Measurements from ENCODE around the gene CCL14.

Gene CCL14

GRCh38 chr17:35986643-35987042, at the start of gene CCL14:
CCL14 (minus strand) TSS chr17:35986729; CDS start chr17:35986649, 80 bp downstream.
- TF ChIP-seq GATA2 (IDR thresholded peaks at IDR 0.05; ENCODE audit: low read depth, low read length) (no peak), GATA3 (IDR thresholded peaks at IDR 0.05; ENCODE audit: low read depth, low read length) (no peak)

DNA sequence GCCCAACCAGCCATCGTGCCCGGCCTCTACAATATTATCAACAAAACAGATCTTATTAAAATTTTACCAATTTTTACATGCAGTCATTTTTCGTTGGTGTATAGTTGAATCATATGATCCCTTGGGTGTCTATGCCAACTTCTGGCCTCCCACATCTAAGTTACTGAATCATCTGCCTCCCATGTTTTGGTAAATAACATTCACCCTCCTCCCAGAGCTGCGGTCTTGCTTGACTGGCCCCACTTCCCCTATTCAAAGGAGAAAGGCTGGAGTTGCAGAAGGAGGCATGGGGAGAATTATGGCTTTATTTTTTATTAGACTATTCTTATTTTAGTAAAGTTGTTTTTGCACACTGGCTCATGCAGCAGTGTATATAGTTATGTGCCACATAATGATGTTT, 49.7 kb upstream of the CCL14 start:
- TF ChIP-seq GATA3 (IDR thresholded peaks at IDR 0.05; ENCODE audit: low read depth, low read length): no peak
- no peak for TF ChIP-seq GATA2 (IDR thresholded peaks at IDR 0.05; ENCODE audit: low read depth, low read length)

DNA sequence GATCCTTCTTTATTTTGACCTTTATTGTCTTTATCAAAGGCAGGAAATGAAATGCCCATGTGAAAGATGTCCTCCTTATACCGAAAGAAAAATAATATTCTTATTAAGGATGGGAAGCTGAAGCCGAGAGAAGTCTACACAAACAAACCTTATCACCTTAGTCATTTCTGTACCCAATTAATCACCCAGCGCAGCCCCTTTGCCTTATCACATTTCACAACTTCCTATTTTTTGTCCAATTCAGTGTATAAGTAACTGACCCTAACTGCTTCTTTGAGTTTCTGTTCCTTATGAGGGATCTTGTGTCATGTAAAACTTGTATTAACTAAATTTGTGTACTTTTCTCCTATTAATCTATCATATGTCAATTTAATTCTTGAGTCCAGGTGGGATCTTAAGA, 47.6 kb upstream of the CCL14 start:
- TF ChIP-seq GATA2 (IDR thresholded peaks at IDR 0.05; ENCODE audit: low read depth, low read length): no peak
- TF ChIP-seq GATA3 (IDR thresholded peaks at IDR 0.05; ENCODE audit: low read depth, low read length): no peak

DNA sequence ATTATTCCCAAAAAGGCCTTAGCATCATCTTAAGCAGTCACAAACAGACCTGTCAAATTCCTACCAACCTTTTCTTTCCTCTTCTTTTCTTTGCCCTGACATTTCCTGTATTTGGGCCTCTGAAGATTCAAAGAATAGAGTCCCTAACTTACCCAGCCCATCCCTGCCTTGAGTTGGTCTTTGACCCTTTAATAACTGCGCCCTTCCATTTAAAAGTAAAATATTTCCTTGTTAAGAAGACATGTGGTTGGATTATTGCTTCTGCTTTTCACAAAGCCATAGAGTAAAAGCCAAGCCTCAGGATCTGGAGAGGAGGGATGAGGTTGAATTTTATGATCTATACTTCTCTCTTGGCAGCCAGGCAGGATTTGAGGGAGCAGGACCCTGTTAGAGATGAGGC, 44.4 kb upstream of the CCL14 start:
- TF ChIP-seq GATA2 (IDR thresholded peaks at IDR 0.05; ENCODE audit: low read depth, low read length) (no peak), GATA3 (IDR thresholded peaks at IDR 0.05; ENCODE audit: low read depth, low read length) (no peak)

- no peak for TF ChIP-seq GATA2 (IDR thresholded peaks at IDR 0.05; ENCODE audit: low read depth, low read length)
- no peak for TF ChIP-seq GATA3 (IDR thresholded peaks at IDR 0.05; ENCODE audit: low read depth, low read length)
These were observed 41.2 kb upstream of the CCL14 start for GRCh38 chr17:36027761-36028160.

- TF ChIP-seq GATA2 (IDR thresholded peaks at IDR 0.05; ENCODE audit: low read depth, low read length): no peak
- no peak for TF ChIP-seq GATA3 (IDR thresholded peaks at IDR 0.05; ENCODE audit: low read depth, low read length)
These were observed 37.8 kb upstream of the CCL14 start for GRCh38 chr17:36024106-36024869.

DNA sequence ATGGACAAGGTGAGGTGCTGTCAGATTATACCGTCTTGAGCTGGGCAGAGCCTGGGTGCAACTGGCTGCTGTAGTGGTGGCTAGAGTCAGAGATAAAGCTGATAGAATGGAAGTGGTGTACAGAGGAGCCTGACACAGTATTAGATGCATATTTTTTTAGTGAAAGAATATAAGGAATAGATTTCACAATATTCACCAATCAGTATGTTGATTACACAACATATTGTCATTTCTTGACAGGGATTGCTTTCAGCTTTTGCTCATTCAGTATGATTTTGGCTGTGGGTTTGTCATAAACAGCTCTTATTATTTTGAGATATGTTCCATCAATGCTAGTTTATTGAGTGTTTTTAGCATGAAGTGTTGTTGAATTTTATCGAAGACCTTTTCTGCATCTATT, 32.9 kb upstream of the CCL14 start:
- no peak for TF ChIP-seq GATA2 (IDR thresholded peaks at IDR 0.05; ENCODE audit: low read depth, low read length)
- no peak for TF ChIP-seq GATA3 (IDR thresholded peaks at IDR 0.05; ENCODE audit: low read depth, low read length)

DNA sequence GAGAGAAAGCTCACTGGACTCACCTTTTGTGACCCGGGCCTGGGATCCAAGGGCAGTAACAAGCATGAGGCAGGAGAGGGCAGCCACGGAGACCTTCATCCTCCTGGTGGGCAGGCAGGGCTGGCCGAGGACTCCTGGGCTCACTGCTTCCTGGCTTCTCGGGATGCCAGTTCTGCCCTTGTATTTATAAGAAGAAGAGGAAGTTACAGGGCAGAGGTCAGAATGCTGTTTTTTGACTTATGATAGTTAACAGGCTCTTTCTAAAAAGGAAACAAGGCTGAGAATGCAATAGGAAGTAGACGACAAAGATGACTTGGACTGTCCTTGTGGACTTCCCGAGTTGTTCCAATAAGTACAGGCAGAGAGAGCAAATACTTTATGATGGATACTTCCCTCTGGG, 31.3 kb upstream of the CCL14 start, which contains the start of gene CCL23:
Gene CCL23, minus strand, starts transcription at position 174 of the 400 bp plus-strand sequence. Its CDS starts 75 bp downstream, at position 99.
- no peak for TF ChIP-seq GATA2 (IDR thresholded peaks at IDR 0.05; ENCODE audit: low read depth, low read length)
- no peak for TF ChIP-seq GATA3 (IDR thresholded peaks at IDR 0.05; ENCODE audit: low read depth, low read length)

DNA sequence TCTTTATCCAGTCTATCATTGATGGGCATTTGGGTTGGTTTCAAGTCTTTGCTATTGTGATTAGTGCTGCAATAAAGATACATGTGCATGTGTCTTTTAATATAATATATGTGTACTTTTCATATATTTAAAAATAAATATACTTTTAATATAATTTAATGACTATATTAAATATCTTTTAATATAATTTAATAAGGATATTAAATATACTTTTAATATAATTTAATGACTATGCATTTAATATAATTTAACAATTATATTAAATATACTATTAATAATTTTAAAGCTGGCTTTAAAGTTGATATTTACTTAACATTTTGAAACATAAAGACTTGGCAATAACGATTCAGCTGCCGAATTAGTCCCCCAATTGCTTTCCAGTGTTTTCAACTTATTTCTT, 30.0 kb upstream of the CCL14 start:
- no peak for TF ChIP-seq GATA2 (IDR thresholded peaks at IDR 0.05; ENCODE audit: low read depth, low read length)
- TF ChIP-seq GATA3 (IDR thresholded peaks at IDR 0.05; ENCODE audit: low read depth, low read length): no peak

DNA sequence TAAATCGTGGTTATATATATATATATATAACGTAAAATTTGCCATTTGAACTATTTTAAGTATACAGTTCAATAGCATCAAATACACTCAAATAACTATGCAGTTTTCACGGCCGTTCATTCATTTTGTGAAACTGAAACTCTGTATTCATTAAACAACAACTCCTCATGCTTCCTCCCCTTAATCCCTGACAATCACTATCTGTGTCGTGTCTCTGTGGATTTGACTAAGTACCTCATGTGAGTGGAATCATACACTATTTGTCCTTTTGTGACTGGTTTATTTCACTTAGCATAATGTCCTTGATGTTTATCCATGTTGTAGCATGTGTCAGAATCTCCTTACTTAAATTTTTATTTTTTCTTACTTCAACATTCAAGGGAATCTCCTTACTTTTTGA, 28.4 kb upstream of the CCL14 start:
- TF ChIP-seq GATA3 (IDR thresholded peaks at IDR 0.05; ENCODE audit: low read depth, low read length) (no peak), GATA2 (IDR thresholded peaks at IDR 0.05; ENCODE audit: low read depth, low read length) (no peak)

DNA sequence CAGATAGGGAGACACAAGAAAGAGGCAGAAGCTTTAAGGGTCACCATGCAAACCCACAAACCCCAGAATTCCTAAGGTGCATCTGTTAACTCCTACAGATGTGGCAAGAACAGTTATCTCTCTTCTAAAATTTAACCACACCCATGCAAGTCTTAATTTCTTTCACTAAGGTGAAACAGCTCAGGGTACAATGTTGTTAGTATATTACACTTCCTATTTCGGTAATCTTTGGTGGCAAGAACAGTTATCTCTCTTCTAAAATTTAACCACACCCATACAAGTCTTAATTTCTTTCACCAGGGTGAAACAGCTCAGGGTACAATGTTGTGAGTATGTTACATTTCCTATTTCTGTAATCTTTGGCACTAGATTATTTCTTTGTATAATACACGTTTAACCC, 24.7 kb upstream of the CCL14 start:
- TF ChIP-seq GATA2 (IDR thresholded peaks at IDR 0.05; ENCODE audit: low read depth, low read length): no peak
- no peak for TF ChIP-seq GATA3 (IDR thresholded peaks at IDR 0.05; ENCODE audit: low read depth, low read length)

DNA sequence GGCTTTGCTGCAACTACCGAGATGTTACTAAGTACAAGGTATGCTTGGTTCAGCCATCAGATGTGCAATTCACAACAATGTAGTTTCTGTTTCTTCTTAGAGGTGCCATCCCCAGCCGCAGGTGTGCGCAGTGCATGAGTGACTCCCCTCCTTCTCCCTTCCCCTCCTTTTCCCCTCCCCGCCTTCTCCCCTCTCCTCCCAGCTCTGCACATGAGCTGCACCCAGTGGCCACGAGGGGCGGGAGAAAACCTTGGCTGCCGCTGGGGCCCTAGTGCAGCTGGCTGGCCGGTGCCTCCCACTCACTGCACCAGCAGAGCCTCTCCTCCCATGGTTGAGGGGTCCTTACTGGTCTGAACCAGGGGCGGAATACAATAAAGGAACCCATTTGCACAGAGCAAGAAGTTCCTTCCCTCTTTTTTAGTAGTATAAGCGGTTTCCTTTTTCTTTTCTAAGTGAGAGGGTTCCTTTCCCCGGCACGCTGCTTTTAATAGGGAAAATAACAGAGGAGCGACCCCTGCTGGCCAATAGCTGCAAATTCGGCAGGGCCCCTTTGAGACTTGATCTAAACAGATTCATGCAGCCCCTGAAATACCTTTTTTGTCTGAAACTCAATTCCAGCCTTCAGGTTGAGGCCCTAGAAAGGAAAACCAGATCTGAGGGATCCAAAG, 22.6 kb upstream of the CCL14 start:
- TF ChIP-seq GATA3 (IDR thresholded peaks at IDR 0.05; ENCODE audit: low read depth, low read length): no peak
- TF ChIP-seq GATA2 (IDR thresholded peaks at IDR 0.05; ENCODE audit: low read depth, low read length): no peak

DNA sequence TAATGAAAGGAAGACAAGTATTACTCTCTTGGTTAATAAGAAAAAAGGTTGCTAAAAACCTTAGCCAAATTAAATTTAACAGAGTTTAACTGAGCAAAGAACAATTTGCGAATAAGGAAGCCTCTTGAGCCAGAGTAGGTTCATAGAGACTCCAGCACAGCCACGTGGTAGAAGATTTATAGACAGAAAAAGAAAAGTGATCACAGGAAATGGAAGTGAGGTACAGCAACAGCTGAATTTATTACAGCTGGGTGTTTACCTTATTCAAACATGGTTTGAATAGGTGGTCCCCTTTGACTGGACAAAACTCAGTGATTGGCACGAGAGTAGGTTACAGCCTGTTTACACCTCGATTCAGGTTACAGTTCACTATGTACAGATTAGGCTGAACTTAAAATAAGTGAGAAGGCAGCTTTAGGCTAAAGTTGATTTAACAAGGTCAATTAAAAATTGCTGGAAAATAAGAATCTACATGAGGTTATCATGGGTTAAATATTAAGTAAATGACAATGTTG, 18.1 kb upstream of the CCL14 start:
- TF ChIP-seq GATA3 (IDR thresholded peaks at IDR 0.05; ENCODE audit: low read depth, low read length) (no peak), GATA2 (IDR thresholded peaks at IDR 0.05; ENCODE audit: low read depth, low read length) (no peak)

DNA sequence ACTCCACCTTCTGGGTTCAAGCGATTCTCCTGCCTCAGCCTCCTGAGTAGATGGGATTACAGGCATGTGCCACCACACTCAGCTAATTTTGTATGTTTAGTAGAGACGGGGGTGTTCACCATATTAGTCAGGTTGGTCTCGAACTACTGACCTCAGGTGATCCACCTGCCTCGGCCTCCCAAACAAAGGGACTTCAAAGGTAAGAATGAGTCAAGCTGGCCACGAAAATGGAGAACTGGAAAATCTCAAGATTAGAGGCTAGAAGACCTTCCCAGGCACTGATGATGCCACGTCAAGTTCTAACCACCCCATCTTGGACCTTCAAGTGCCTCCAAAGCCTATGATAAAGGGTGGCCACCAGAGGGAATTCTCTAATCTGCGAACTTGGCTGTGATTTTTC, 16.1 kb upstream of the CCL14 start:
- TF ChIP-seq GATA2 (IDR thresholded peaks at IDR 0.05; ENCODE audit: low read depth, low read length) (no peak), GATA3 (IDR thresholded peaks at IDR 0.05; ENCODE audit: low read depth, low read length) (no peak)

Measured in SH-SY5Y (cell line).